HCT116 (cell line): ENCODE data around the gene HSP90AA1. TPM values are rescaled to one million over a fixed set of nuclear protein-coding genes. Genes with fewer than 3 reads are reported as not detected.

ENCODE experiments used
- ATAC-seq: fragments of 200-7000 bp; cut with Tn5 transposase; 2 replicates; pipeline ENCODE4 v1.9.1; 2020; ENCODE audit warnings: mild to moderate bottlenecking, moderate library complexity
- BruUV-seq: library from RNA; stranded (reverse); fragments of 400-500 nt; replicated peaks from 2 replicates; lab custom pipeline; 2021; lab: Mats Ljungman, UMichigan
- CTCF ChIA-PET: fragments of 300-600 bp; sonication (Branson Sonifier 250); formaldehyde crosslinking; loops from one replicate; lab custom pipeline; 2021; ENCODE audit warnings: antibody characterized with exemption; lab: Charles Lee
- POLR2A ChIA-PET: fragments of 300-600, 350-600 bp; sonication (Branson Sonifier 250); formaldehyde crosslinking; loops from one replicate; lab custom pipeline; 2021; ENCODE audit warnings: antibody characterized with exemption; lab: Charles Lee
- RAD21 ChIA-PET, 2 experiments: fragments of 300-600 bp; sonication (Branson Sonifier 250); formaldehyde crosslinking; loops; one replicate each; lab custom pipeline; 2023; ENCODE audit warnings: low total read pairs in 2 of 2; ENCODE audit not compliant: uncharacterized antibody in 2 of 2, unreplicated experiment in 2 of 2, low non-redundant PET in 1 of 2; lab: Charles Lee
- DNase-seq: peaks from one replicate; pipeline ENCODE4 v3.0.0-alpha.2; 2010; ENCODE audit warnings: low read depth, low spot score
- H2AFZ ChIP-seq: fragments of 200-600 bp; shearing (Covaris generic), sonication (generic); 2 replicates; pipeline ENCODE4 v1.6.1; 2017; ENCODE audit warnings: low read depth, mixed run types, mixed read lengths, antibody characterized with exemption, low read length; ENCODE audit not compliant: poor library complexity, severe bottlenecking
- H3K27ac ChIP-seq: 2 replicates; pipeline ENCODE4 v1.5.1; 2012; ENCODE audit warnings: low read depth, low read length
- H3K27me3 ChIP-seq: fragments of 200-600 bp; sonication (generic); 2 replicates; pipeline ENCODE4 v1.6.1; 2016; ENCODE audit warnings: mixed run types, low read length, mixed read lengths; ENCODE audit not compliant: insufficient read depth
- H3K36me3 ChIP-seq, 2 experiments: fragments of 200-500 bp in 1 of 2; fragments of 200-600 bp in 1 of 2; sonication (Bioruptor generic) in 1 of 2; sonication (generic) in 1 of 2; 2 replicates each; pipeline versions ENCODE4 v1.5.1 to v1.6.1; 2014 to 2016; ENCODE audit warnings: low read length in 2 of 2, inconsistent platforms in 1 of 2, mixed read lengths in 1 of 2, mixed run types in 1 of 2; ENCODE audit not compliant: insufficient read depth in 2 of 2, control insufficient read depth in 1 of 2
- H3K4me1 ChIP-seq, 2 experiments: fragments of 200-600 bp in 1 of 2; sonication (generic) in 1 of 2; 2 replicates each; pipeline versions ENCODE4 v1.5.1 to v1.6.1; 2012 to 2017; ENCODE audit warnings: low read length in 2 of 2, inconsistent platforms in 1 of 2, mild to moderate bottlenecking in 1 of 2, mixed read lengths in 1 of 2, mixed run types in 1 of 2, moderate library complexity in 1 of 2; ENCODE audit not compliant: insufficient read depth in 2 of 2, control insufficient read depth in 1 of 2
- H3K4me2 ChIP-seq: fragments of 200-600 bp; sonication (generic); 2 replicates; pipeline ENCODE4 v1.6.1; 2017; ENCODE audit warnings: mixed run types, low read length, mixed read lengths
- H3K4me3 ChIP-seq, 2 experiments: fragments of 200-600 bp in 1 of 2; sonication (generic) in 1 of 2; replicated peaks in 1 of 2; 2 replicates each; pipeline ENCODE4 v1.5.1; 2011 to 2016; ENCODE audit warnings: low read length in 2 of 2, control low read depth in 1 of 2, low read depth in 1 of 2, mild to moderate bottlenecking in 1 of 2, mixed read lengths in 1 of 2, mixed run types in 1 of 2
- H3K79me2 ChIP-seq: fragments of 200-600 bp; sonication (generic); 2 replicates; pipeline ENCODE4 v1.6.1; 2017; ENCODE audit warnings: mild to moderate bottlenecking, mixed run types, low read length, moderate library complexity, mixed read lengths; ENCODE audit not compliant: insufficient read depth
- H3K9ac ChIP-seq: fragments of 200-600 bp; sonication (generic); 2 replicates; pipeline ENCODE4 v1.6.1; 2016; ENCODE audit warnings: low read length, mixed read lengths
- H3K9me2 ChIP-seq: fragments of 200-600 bp; sonication (generic), shearing (Covaris generic); 2 replicates; pipeline ENCODE4 v1.6.1; 2017; ENCODE audit warnings: mixed run types, mild to moderate bottlenecking, moderate library complexity; ENCODE audit not compliant: insufficient read depth
- H3K9me3 ChIP-seq, 2 experiments: fragments of 200-500 bp in 1 of 2; fragments of 200-600 bp in 1 of 2; sonication (Bioruptor generic) in 1 of 2; sonication (generic) in 1 of 2; 2 replicates each; pipeline ENCODE4 v1.6.1; 2014 to 2017; ENCODE audit warnings: low read length in 2 of 2, mixed read lengths in 2 of 2, inconsistent platforms in 1 of 2, low read depth in 1 of 2, mild to moderate bottlenecking in 1 of 2, mixed run types in 1 of 2, moderate library complexity in 1 of 2; ENCODE audit not compliant: control insufficient read depth in 1 of 2, insufficient read depth in 1 of 2
- H4K20me1 ChIP-seq: fragments of 200-600 bp; sonication (generic), shearing (Covaris generic); 2 replicates; pipeline ENCODE4 v1.6.1; 2017; ENCODE audit warnings: mixed run types, mild to moderate bottlenecking, moderate library complexity; ENCODE audit not compliant: insufficient read depth
- EGR1 ChIP-seq: IDR thresholded peaks from 2 replicates; pipeline ENCODE4 v1.6.1; 2012; ENCODE audit warnings: low read depth
- JUND ChIP-seq: IDR thresholded peaks from 2 replicates; pipeline ENCODE4 v1.6.1; 2012
- POLR2A ChIP-seq: IDR thresholded peaks from 2 replicates; pipeline ENCODE4 v1.7.0; 2011; ENCODE audit warnings: borderline replicate concordance; ENCODE audit not compliant: insufficient read depth, insufficient read length; ENCODE audit errors: extremely low read depth
- RAD21 ChIP-seq: IDR thresholded peaks from 2 replicates; pipeline ENCODE4 v1.6.1; 2012; ENCODE audit warnings: low read depth, mild to moderate bottlenecking
- SIN3A ChIP-seq: IDR thresholded peaks from 2 replicates; pipeline ENCODE4 v1.6.1; 2012; ENCODE audit warnings: low read depth
- SRF ChIP-seq: IDR thresholded peaks from 2 replicates; pipeline ENCODE4 v1.6.1; 2012; ENCODE audit warnings: low read depth
- TCF7L2 ChIP-seq: IDR thresholded peaks from 2 replicates; pipeline ENCODE4 v1.7.0; 2011; ENCODE audit warnings: borderline replicate concordance, inconsistent platforms; ENCODE audit not compliant: insufficient read depth, insufficient read length; ENCODE audit errors: extremely low read depth
- YY1 ChIP-seq: IDR thresholded peaks from 2 replicates; pipeline ENCODE4 v1.6.1; 2011; ENCODE audit warnings: low read length, low read depth, moderate library complexity, mild to moderate bottlenecking; ENCODE audit not compliant: insufficient replicate concordance; ENCODE audit errors: extremely low read depth
- ZFX ChIP-seq: fragments of 450-650 bp; IDR thresholded peaks from 2 replicates; pipeline ENCODE4 v1.6.1; 2017
- intact Hi-C: fragments of 100-400 bp; cut with micrococcal nuclease; formaldehyde crosslinking; loops from 2 replicates; pipeline ENCODE4 v1.10.0; 2022
- total RNA-seq: library from RNA; stranded (reverse); gene quantifications from one replicate; pipeline ENCODE4 v1.2.1, GENCODE V29; 2021; ENCODE audit not compliant: unreplicated experiment
- TF ChIP-seq, protein P1 (sequence below): IDR thresholded peaks from 2 replicates; pipeline ENCODE4 v1.6.1; 2012

HSP90AA1 gene
- total RNA-seq, 1 experiment from 2014 or later: 1,380 TPM

DNA sequence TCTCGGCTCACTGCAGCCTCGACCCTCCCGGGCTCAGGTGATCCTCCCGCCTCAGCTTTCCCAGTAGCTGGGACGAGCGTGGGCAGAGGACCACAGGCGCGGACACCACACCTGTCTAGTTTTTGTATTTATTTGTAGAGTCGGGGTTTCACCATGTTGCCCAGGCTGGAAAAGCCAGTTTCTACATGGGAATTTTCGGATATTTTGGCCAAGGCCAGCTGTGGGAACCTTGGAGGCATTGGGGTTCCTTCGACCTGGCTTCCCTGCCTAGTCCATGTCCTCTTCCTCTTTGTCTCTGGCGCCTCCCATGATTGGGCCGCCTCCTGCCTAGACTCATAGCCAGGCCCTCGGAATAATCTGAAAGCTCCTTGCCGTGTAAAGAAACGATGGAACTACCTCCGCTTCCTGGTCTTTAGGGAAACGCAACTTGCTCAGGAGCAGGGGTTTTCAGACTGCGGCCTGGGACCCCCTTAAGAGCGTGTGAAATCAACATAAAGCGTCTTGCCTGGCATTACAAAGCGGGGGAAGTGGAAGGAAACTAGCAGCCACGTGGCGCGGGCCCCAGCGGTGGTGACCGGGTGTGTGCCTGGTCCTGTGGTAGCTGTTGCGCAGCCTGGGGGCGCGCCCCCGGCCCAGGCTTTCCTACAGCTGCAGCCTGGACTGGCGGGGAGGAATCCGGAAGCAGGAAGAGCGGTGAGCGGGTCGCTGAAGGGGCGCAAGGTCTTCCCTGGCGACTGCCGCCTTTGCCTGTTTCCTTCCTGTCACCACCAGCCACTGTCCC is 1.4 kb upstream of the HSP90AA1 start:
- ChIA-PET CTCF (interaction anchor here (2.0 kb wide), 1 partner anchor 9 kb away, joined by 13 read pairs; no protein-coding TSS in a partner anchor), POLR2A (interaction anchor here (0.6 to 1.4 kb wide), 3 partner anchors 16 to 218 kb away, joined by 3 to 7 read pairs (median 3); no protein-coding TSS in a partner anchor), RAD21 (interaction anchor here in 1 of 2 experiments (0.7 kb wide), 1 partner anchor 95 kb away, joined by 3 read pairs; no protein-coding TSS in a partner anchor)
- Histone ChIP-seq H3K27ac (peak overlapping the region; percentile 93), H3K9me3 (no peaks in the 10 kb centered on the region), H3K36me3 (peaks cover 22 to 31% of the 10 kb centered on the region in 2 experiments), H3K9me2 (no peaks in the 10 kb centered on the region), H3K4me2 (peak overlapping the region; percentile 73), H3K4me3 (peak overlapping the region; percentile 49 to 85), H4K20me1 (peaks cover 23% of the 10 kb centered on the region), H3K9ac (peak overlapping the region; percentile 89), H3K4me1 (peaks cover 16 to 46% of the 10 kb centered on the region in 2 experiments), H3K27me3 (no peaks in the 10 kb centered on the region), H2AFZ (no peak overlapping the region), H3K79me2 (peaks cover 42% of the 10 kb centered on the region)
- no peak for ATAC-seq
- TF ChIP-seq EGR1: no peak
- no peak for TF ChIP-seq TCF7L2
- TF ChIP-seq ZFX: no peak
- no peak for TF ChIP-seq SRF
- no peak for TF ChIP-seq RAD21
- peak; percentile 28 for TF ChIP-seq POLR2A
- TF ChIP-seq, protein P1, sequence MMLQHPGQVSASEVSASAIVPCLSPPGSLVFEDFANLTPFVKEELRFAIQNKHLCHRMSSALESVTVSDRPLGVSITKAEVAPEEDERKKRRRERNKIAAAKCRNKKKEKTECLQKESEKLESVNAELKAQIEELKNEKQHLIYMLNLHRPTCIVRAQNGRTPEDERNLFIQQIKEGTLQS: no peak
- no peak for DNase-seq
- BruUV-seq: TSS peak; percentile 83
- intact Hi-C loops: no loop called here

DNA sequence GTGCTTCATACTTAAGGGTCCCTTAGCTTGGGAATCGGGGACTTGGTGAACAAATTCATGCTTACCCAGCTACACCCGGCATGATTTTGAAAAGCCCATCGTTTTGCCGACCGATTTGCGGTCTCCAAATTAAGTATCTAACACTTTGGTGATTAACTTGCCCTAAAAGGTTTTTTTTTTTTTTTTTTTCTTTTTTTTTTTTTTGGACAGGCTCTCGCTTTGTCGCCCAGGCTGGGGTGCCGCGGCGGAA is 843 bp upstream of the HSP90AA1 start:
- no peaks in the 10 kb centered on the region for H3K9me2 ChIP-seq
- H2AFZ ChIP-seq: no peak overlapping the region
- RAD21 ChIA-PET: interaction anchor here in 1 of 2 experiments (0.7 kb wide), 1 partner anchor 95 kb away, joined by 3 read pairs; no protein-coding TSS in a partner anchor
- H3K36me3 ChIP-seq: peaks cover 27 to 37% of the 10 kb centered on the region in 2 experiments
- H4K20me1 ChIP-seq: peaks cover 28% of the 10 kb centered on the region
- peak overlapping the region; percentile 93 for H3K27ac ChIP-seq
- H3K9ac ChIP-seq: peak overlapping the region; percentile 89
- POLR2A ChIA-PET: interaction anchor here (0.8 to 1.4 kb wide), 2 partner anchors 15 to 51 kb away, joined by 3 read pairs; no protein-coding TSS in a partner anchor
- intact Hi-C loops: loop anchor here (2.0 kb wide), 1 partner anchor 17 kb away; no protein-coding TSS in a partner anchor
- BruUV-seq: no TSS peak
- peak overlapping the region; percentile 49 to 85 for H3K4me3 ChIP-seq
- CTCF ChIA-PET: interaction anchor here (2.0 kb wide), 1 partner anchor 9 kb away, joined by 13 read pairs; no protein-coding TSS in a partner anchor
- H3K9me3 ChIP-seq: no peaks in the 10 kb centered on the region
- peaks cover 47% of the 10 kb centered on the region for H3K79me2 ChIP-seq
- H3K4me1 ChIP-seq: peaks cover 16 to 46% of the 10 kb centered on the region in 2 experiments
- H3K4me2 ChIP-seq: peak overlapping the region; percentile 73
- ATAC-seq: no peak
- TF ChIP-seq SIN3A (no peak), YY1 (peak; percentile 13), JUND (no peak)
- TF ChIP-seq, all 23 proteins: peak for 1
- DNase-seq: no peak
- H3K27me3 ChIP-seq: no peaks in the 10 kb centered on the region
